Mucosa of stomach (tissue), 1 donor: ENCODE results near the gene ALDH1A1.
"Not testable (repeated sequence)": the region's sequence is repeated elsewhere in the genome, so short reads cannot be mapped to it uniquely, and the experiment has no call there.

Experiments
- H3K27me3 ChIP-seq: one replicate; pipeline ENCODE4 v1.7.0; 2013; ENCODE audit warnings: mild to moderate bottlenecking, low read length; ENCODE audit not compliant: control insufficient read depth, insufficient read depth
- H3K36me3 ChIP-seq: one replicate; pipeline ENCODE4 v1.7.0; 2013; ENCODE audit warnings: low read length; ENCODE audit not compliant: control insufficient read depth, insufficient read depth
- H3K4me1 ChIP-seq: one replicate; pipeline ENCODE4 v1.7.0; 2013; ENCODE audit warnings: mild to moderate bottlenecking, low read length; ENCODE audit not compliant: control insufficient read depth, insufficient read depth
- H3K4me3 ChIP-seq: one replicate; pipeline ENCODE4 v1.7.0; 2013; ENCODE audit warnings: low read length
- H3K9ac ChIP-seq: one replicate; pipeline ENCODE4 v1.7.0; 2013; ENCODE audit warnings: mild to moderate bottlenecking, low read length, moderate library complexity
- H3K9me3 ChIP-seq: one replicate; pipeline ENCODE4 v1.7.0; 2013; ENCODE audit warnings: mild to moderate bottlenecking, low read length, moderate library complexity; ENCODE audit not compliant: control insufficient read depth
- donor health status: Pancreatic carcinoma.

The ALDH1A1 gene

DNA sequence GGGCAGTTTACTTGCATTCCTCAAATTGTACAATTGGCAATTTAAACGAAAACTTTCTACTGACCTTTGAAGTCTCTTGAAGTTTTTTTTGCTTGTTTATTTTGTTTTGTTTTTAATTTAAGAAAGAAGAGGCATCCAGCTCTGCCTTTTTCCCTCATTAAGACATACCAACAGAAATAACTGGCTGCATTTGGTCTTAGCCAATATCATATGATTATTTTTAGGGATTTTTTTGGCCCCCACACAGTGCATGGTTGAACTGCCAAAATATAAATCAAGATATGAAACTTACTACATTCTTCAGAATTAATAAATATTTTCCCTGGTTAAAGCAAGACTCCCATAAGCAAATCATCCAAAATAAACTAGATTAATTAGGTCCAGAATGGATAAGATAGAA lies 79.4 kb downstream of the ALDH1A1 start:
- H3K4me3 ChIP-seq, result no peak overlapping the region
- H3K27me3 ChIP-seq, result no peaks in the 10 kb centered on the region
- H3K9ac ChIP-seq, result no peak overlapping the region
- no peaks in the 10 kb centered on the region for H3K36me3 ChIP-seq
- H3K9me3 ChIP-seq, result no peaks in the 10 kb centered on the region
- H3K4me1 ChIP-seq, result peaks cover 3% of the 10 kb centered on the region

DNA sequence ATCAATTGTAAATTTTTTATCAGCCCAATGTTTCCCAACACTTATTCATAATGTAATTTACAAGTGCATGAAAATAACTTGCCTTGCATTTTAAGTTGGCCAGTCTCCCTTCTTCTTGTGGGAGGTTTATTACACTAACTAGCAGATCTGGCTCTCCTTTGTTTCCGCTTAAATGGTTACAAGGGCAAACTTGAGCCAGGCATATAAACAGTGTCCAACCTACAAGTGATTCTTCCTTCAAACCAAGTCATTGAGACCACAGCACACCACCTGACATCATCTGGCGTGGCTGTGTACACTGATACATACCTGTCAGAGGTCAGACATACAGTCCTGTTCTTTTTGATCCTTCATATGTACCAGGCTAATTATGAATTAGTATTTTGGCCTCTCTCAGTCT lies 80.1 kb downstream of the ALDH1A1 start:
- H3K9me3 ChIP-seq, result no peaks in the 10 kb centered on the region
- H3K4me3 ChIP-seq, result no peak overlapping the region
- H3K9ac ChIP-seq, result no peak overlapping the region

DNA sequence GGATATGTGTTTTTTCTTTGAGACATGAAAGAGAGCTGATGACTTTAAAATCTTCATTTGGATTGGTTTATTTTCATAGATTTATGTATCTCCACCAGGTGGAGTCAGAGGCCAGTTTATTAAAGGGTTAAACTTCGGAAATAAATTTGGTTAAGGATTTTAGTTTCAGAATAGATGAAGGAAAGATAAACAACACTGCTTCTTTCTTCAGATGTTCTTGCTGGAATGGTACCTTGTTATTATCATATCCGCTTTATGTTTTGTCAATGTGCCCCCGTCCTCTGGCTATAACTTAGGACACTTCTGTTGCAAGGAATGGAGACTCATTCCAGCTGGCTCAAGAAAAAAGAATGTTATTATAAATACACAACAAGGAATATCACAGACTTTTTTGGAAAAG lies 81.2 kb downstream of the ALDH1A1 start:
- Histone ChIP-seq H3K4me3 (no peak overlapping the region), H3K9me3 (no peaks in the 10 kb centered on the region)

More for the DNA sequence above, 80.1 kb downstream of the ALDH1A1 start:
- no peaks in the 10 kb centered on the region for H3K27me3 ChIP-seq
- H3K36me3 ChIP-seq, result no peaks in the 10 kb centered on the region
- peaks cover 3% of the 10 kb centered on the region for H3K4me1 ChIP-seq

DNA sequence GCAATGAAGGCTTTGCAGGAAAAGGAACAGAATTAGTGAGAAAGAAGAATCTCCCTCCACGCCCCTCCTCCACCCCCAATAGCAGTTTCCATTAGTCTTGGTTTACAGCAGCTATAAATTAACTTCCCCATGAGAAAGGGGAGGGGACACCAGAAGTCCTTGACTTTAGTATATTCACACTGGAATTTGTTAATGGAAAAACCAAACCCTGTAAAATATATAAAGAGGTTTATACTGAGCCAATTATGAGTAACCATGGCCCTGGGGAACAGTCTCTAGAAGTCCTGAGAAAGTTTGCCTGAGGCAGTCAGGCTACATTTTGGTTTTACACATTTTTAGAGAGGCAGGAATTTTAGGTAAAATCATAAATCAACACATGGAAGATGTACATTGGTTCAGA lies 88.5 kb downstream of the ALDH1A1 start:
- Histone ChIP-seq H3K36me3 (no peaks in the 10 kb centered on the region), H3K4me1 (no peaks in the 10 kb centered on the region), H3K9ac (no peak overlapping the region), H3K9me3 (no peaks in the 10 kb centered on the region), H3K4me3 (no peak overlapping the region), H3K27me3 (no peaks in the 10 kb centered on the region)

More for the DNA sequence above, 81.2 kb downstream of the ALDH1A1 start:
- Histone ChIP-seq H3K4me1 (peaks cover 3% of the 10 kb centered on the region), H3K27me3 (no peaks in the 10 kb centered on the region), H3K36me3 (no peaks in the 10 kb centered on the region), H3K9ac (no peak overlapping the region)

DNA sequence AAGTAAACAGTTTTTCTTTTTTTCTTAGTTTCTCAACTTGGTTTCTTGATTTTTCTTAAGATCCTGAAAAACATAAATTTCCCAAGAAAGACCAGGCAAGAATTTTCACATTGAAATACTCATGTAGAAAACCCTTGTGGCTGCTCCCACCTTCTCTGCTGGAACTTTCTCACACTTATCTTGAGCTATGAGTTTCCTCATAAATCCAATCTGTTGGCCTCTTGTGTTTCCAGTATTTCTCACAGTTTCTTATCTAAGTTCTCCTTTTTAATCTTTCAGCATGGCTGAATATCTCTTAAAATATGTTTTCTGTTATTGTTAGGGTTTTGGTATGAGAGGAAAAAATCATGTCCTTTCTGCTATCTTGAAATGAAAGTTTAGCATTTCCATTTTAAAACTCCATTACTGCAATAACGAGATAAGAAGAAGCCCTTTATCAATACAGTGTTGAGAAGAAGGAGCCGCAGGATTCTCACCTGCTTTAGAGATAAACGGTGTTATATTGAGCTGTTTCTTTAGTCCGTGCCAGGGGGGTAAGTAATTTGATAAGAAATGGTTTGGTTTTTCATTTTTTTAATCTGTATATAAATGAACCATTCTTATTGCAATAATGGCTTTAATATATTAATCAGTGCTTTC lies 89.3 kb downstream of the ALDH1A1 start:
- Histone ChIP-seq H3K36me3 (no peaks in the 10 kb centered on the region), H3K9ac (no peak overlapping the region), H3K9me3 (no peaks in the 10 kb centered on the region), H3K27me3 (no peaks in the 10 kb centered on the region), H3K4me3 (no peak overlapping the region), H3K4me1 (peaks cover 2% of the 10 kb centered on the region)

DNA sequence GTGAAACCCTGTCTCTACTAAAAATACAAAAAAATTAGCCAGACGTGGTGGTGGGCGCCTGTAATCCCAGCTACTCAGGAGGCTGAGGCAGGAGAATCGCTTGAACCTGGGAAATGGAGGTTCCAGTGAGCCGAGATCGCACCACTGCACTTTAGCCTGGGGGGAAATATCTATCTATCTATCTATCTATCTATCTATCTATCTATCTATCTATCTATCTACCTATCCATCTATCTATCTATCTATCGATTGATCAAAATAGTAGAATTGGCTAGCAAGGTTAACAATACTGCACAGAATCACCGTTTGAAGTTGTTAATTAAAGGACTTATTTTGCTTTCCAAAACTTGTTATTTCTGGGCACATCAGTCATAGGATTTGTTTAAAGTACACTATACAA lies 90.1 kb downstream of the ALDH1A1 start:
- H3K36me3 ChIP-seq, H3K4me3 ChIP-seq, H3K4me1 ChIP-seq, H3K27me3 ChIP-seq, H3K9ac ChIP-seq, H3K9me3 ChIP-seq: not testable (repeated sequence)

DNA sequence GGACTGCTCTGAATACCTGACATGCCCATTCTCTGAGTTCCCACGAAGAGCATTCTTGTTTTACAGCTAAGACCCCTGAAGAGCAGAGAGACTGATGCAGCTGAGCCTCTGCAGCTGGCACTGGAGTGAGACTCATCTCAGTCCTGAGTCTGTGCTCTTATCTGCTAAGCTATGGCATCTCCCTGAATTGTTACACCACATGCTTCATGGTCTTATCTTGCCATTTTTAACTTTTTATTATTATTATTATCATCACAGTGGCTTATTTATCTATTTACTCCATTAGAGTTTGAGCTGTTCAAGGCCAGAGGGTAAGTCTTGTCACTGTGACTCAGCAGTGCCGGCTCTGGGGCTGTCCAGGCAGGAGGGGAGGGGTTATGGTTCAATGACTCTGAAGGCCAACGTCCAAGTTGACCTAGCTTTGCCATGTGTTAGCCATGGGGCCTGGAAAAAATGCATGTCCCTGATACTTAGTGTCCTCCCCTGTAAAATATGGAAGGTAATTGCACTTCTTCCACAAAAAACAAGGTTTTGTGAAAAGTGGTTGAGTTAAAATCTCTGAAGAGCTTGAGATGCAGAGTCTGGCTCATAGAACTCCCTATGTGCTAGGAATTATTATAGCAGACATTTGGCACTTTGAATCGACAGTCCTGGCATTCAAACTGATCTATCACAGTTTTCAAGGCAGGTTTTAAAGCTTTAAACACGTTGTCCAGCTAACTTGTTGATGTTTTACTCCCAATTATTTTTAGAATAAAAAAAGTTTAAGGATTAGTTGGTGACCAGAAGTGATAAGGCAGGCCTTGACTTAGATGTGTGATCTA lies 94.6 kb downstream of the ALDH1A1 start:
- Histone ChIP-seq H3K27me3 (no peaks in the 10 kb centered on the region), H3K4me1 (peaks cover 14% of the 10 kb centered on the region), H3K9ac (no peak overlapping the region), H3K9me3 (no peaks in the 10 kb centered on the region), H3K4me3 (no peak overlapping the region), H3K36me3 (no peaks in the 10 kb centered on the region)

DNA sequence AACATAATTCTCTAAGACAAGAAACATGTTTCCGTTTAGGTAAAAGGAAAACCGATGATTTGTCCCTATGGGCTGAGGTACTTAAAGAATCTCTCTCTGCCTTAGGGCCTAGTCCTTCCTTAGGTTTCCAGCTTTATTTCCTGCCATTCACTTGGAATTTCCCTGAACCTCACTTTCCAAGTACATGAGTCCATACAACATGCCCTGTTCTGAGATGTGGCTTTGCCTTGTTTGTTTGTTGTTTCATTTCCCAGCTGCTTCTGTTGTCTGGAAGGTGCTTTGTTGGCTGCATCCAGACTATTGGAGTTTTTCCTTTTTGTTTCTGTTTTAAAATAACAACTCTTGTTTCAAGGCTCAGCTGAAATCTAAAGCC lies 95.2 kb downstream of the ALDH1A1 start:
- Histone ChIP-seq H3K36me3 (no peaks in the 10 kb centered on the region), H3K9ac (no peak overlapping the region), H3K4me1 (peaks cover 14% of the 10 kb centered on the region), H3K27me3 (no peaks in the 10 kb centered on the region), H3K9me3 (no peaks in the 10 kb centered on the region), H3K4me3 (no peak overlapping the region)

DNA sequence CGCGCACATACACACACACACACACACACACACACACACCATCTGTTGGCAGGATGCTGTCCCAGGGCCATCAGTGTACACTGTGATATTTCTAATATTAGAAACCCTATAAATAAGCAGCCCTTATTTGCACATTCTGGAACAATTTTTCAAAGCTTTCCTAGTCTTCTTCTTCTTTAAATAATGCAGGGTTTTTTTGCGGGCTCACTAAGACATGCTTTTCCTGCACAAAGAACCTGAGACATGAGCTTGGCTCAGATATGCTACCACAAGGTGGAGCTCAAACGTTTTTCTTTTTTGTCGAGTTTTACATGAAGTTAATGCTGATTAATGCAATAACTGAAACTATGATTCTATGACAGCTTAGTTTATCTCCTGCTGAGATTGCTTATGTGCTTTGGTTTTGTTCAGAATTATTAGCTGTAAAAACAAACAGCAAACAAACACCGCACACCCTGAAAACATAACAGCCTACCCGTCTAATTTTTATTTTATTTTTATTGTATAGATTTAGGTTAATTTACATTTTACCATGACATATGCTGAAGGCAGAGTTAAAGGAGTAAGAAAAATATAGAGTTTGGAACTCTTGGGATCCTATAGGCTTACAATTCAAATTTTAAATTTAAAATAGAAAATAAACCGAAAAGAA lies 95.8 kb downstream of the ALDH1A1 start:
- Histone ChIP-seq H3K9ac (no peak overlapping the region), H3K4me3 (no peak overlapping the region), H3K36me3 (no peaks in the 10 kb centered on the region), H3K27me3 (no peaks in the 10 kb centered on the region), H3K4me1 (peaks cover 14% of the 10 kb centered on the region), H3K9me3 (no peaks in the 10 kb centered on the region)

DNA sequence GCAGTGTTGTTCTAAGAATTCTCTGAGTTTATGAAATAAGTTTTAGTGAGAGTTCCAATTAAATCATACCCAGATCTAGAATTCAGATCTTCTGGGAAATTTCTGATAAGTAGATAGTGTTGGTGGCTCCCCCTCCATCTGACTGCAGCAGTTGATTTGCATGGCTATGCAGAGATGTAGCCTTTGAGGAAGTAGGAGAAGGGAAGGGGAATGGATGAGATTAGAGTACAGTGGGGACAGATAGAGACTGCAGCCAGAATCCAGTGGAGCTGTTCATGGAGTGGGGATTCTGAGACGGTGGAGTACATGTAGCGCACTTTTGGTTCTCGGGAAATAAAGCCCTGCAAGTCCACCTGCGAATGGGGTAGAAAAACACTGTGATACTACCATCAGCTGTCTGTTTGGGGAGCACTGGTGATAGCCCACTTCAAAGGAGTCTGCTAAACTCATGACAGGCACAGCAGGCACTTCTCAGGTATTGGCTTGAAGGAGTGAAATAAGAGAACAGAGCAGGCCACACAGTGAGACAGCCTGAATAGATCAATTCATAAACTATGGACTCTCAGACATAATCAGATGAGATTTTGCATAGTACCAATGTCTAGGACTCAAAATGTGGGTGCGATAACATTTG lies 96.8 kb downstream of the ALDH1A1 start:
- H3K4me1 ChIP-seq, result peaks cover 14% of the 10 kb centered on the region
- H3K9me3 ChIP-seq, result no peaks in the 10 kb centered on the region
- no peaks in the 10 kb centered on the region for H3K36me3 ChIP-seq
- no peak overlapping the region for H3K4me3 ChIP-seq
- no peak overlapping the region for H3K9ac ChIP-seq
- H3K27me3 ChIP-seq, result no peaks in the 10 kb centered on the region

DNA sequence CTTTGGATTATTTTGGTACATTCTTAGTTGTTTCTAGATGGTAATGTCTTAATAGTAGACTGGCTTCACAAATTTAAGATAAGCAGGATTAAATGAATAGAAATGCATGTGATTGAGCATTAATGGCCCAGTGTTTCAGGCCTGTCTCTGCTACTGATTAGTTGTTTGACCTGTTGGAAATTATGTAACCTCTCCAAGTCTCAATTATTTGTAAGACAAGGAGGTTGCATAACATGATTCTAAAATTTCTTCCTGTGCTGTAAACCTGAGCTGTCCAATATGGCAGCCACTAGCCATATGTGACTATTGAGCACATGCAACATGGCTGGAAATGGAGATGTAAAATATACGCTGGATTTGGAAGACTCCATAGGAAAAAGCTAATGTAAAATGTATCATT lies 97.5 kb downstream of the ALDH1A1 start:
- H3K9ac ChIP-seq, result no peak overlapping the region
- H3K9me3 ChIP-seq, result no peaks in the 10 kb centered on the region
- H3K4me1 ChIP-seq, result peaks cover 14% of the 10 kb centered on the region
- H3K4me3 ChIP-seq, result no peak overlapping the region
- no peaks in the 10 kb centered on the region for H3K27me3 ChIP-seq
- no peaks in the 10 kb centered on the region for H3K36me3 ChIP-seq
